HG03095 (cell line): ENCODE results near the gene SDF2L1.
"Not testable (repeated sequence)": the region's sequence is repeated elsewhere in the genome, so short reads cannot be mapped to it uniquely, and the experiment has no call there.

Experiments
- ATAC-seq: cut with Tn5 transposase; IDR thresholded peaks from one replicate; pipeline ENCODE4 v1.9.1; 2021; ENCODE audit warnings: moderate library complexity; ENCODE audit not compliant: unreplicated experiment

Gene SDF2L1

DNA sequence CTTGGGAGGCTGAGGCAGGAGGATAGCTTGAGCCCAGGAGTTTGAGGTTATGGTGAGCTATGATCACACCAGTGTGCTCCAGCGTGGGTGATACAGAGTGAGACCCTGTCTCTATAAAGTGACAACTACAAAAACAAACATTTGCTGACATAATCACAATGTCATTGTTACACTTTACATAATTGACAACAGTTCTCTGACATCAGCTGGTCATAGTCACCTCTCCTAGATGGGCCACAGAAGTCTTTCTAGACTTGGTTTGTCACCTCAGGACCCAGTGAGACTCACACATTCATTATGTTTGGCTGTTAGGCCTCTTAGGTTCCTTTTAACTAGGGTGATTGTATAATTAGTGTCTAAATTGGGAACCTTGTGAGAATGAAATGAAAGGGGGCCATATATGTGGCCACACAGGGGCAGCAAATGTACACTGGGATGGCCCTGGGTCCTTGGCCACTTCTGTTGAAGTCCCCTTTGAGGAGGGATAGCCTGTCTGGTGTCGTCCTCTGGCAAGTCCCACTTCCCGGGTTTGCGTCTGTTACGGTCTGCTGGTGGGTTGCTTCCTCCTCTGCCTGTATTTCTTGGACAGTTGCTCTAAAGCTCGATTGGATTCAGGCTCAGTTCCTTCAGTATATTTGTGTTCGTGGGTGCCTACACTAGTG lies 17.9 kb downstream of the SDF2L1 start:
- ATAC-seq: no peak

DNA sequence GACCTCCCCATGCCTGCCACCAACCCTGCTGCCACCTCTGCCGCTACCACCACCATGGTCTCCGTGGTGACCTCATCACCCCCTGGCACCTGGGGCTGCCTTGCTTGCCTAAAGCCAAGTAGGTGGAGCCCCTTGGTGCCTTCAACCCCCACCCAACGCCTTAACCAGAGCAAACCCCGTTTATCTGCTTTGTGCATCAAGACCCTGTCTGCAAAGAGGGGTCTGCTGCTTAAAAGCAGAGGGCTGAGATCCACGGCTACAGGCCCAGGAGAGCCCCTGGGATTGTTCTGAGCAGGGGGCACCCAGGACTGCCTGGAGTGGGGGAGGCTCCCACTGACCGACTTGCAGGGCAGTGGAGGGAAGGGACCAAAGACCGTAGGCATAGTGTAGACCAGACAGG lies 18.8 kb downstream of the SDF2L1 start:
- no peak for ATAC-seq

DNA sequence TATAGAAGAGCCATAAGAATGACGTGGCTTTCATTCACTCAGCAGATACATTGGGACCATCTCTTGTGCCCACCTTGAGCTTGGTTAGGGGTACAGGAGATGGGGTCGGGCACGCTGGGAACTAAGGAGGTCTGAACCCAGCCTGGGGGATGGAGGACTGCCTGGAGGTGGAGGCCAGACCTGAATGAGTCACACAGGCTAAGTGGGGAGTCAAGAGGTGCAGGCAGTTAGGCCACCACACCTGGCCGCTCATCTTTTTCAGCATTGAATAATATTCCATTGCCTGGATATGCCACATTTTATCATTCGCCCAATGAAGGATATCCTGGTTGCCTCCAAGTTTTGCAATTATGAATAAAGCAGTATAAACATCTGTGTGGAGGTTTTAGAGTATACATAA lies 19.9 kb downstream of the SDF2L1 start:
- ATAC-seq: no peak

DNA sequence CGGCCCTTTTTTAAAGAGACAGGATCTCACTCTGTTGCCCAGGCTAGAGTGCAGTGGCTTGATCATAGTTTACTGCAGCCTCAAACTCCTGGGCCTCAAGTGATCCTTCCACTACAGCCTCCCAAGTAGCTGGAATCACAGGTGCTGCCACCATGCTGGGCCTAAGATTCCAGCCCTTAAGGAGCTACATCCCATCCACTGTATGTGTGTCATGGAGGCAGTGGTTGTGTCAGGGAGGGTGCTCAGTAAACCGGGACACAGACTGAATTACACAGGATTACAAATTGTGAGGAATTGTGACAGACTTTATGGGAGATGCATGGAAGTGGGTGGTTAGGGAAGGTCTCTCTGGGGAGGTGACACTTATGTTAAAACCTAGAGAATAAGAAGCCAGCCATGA lies 21.6 kb downstream of the SDF2L1 start:
- no peak for ATAC-seq

DNA sequence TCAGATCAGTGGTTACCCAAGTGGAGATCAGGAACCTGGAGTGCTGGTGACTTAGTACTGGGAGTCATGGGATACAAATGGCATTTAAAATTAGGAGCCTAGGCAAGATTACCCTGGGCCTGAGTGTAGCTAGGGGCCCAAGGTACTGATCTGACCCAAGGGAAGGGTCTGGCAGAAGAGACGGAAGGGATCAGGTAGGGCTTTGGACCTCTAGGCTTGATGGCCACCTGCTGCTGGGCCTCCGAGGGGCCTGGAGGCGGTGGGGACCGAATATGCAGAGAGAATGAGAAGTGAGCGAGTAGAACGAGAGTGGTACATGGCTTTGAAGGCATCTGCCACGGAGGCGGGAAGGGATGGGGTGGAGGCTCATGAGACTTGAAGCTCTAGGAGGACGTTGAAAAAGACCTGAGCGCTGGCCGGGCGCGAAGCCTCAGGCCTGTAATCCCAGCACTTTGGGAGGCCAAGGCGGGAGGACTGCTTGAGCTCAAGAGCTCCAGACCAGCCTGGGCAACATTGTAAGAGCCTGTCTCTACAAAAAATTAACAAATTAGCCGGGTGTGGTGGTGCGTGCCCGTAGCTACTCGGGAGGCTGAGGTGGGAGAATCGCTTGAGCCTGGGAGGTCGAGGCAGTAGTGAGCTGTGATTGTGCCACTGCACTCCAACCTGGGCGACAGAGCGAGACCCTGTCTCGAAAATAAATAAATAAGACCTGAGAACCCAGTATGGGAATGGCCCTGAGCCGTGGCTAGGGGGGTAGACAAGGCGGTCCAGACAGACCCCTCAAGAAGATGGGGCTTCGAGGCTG lies 23.1 kb downstream of the SDF2L1 start:
- no peak for ATAC-seq

DNA sequence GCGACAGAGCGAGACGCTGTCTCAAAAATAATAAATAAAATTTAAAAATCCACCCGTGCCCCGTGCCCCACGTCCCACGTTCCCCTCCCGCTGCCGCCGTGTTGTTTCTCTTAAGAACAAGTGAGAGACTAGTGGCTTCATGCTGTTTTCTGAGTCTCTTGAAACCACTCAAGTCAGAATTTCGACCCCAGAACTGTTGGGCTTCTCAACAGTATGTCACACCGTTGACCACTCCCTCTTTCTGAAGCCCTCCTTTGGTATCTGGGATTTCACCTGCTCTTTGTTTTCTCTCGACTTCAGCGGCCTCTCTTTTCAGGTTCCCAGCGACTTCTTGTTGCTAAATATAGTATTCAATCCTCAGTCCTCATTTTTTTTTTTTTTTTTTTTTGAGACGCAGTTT lies 24.7 kb downstream of the SDF2L1 start:
- no peak for ATAC-seq

DNA sequence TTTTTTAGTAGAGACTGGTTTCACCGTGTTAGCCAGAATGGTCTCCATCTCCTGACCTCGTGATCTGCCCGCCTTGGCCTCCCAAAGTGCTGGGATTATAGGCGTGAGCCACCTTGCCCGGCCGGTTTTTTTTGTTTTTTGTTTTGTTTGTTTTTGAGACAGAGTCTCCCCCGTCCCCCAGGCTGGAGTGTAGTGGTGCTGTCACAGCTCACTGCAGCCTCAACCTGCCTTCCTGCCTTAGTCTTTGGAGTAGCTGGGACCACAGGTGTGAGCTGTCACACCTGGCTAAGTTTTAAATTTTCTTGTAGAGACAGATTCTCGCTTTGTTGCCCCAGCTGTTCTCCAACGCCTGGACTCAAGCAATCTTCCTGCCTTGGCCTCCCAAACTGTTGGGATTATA lies 26.9 kb downstream of the SDF2L1 start:
- no peak for ATAC-seq

DNA sequence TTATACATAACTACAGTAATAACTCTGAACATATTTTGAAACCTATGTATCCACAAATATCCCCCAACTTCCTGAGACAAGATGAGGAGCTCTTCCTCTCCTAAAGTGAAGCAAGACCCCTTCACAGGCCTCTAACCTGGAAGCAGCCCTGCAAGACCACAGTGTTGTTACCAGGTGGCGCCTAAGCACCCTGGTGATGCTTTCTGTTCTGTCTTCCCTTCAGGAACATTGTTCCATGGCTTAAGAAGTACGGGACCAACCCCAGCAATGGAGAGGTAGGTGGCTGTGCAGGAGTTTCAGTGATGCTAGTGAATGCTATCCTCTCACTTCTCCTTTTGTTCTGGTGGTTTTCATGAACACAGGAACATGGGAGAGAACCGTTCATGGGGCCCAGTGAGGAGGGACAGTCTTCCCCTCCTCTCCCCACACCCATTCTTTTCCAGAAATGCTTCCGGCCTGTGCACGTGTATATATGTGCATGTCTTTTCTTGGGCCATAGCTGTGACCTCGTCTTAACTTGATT lies 30.1 kb downstream of the SDF2L1 start:
- ATAC-seq: no peak

DNA sequence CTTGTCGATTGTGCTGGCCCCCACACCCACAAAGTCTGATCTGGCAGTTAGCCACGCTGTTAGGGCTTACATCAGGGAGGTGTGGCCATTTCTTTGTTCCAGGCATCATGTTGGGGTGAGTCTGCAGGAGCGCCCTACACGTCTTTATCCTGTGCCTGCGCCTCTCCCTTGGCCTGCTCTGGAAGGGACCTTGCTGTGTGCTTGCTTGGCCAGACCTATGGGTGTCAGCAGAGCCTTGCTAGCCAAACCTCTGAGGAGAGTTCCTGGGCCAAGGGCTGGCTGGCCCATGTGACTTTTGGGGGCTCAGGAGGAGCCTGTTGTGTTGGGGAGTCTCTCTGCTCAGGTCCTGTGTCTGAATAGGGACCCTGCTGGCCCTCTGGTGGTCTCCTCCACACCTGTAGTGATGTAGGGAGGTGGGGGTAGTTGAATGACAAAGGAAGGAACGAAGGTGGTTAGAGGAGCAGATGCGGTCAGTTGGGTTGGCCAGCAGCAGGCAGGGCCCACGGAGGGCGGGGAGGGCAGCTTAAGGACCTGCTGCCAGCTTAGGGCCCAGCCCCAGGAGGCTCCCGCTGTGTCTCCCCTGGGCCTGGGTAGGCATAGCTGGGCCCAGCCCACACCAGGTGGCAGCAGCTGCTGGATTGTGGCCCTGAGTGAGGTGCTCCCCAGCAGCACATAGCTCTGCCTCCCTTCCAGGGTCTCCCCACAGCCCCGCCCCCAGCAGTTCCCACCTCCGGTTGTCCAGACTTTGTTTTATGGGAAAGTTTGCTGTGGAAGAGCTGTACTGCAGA lies 31.6 kb downstream of the SDF2L1 start:
- ATAC-seq: no peak

DNA sequence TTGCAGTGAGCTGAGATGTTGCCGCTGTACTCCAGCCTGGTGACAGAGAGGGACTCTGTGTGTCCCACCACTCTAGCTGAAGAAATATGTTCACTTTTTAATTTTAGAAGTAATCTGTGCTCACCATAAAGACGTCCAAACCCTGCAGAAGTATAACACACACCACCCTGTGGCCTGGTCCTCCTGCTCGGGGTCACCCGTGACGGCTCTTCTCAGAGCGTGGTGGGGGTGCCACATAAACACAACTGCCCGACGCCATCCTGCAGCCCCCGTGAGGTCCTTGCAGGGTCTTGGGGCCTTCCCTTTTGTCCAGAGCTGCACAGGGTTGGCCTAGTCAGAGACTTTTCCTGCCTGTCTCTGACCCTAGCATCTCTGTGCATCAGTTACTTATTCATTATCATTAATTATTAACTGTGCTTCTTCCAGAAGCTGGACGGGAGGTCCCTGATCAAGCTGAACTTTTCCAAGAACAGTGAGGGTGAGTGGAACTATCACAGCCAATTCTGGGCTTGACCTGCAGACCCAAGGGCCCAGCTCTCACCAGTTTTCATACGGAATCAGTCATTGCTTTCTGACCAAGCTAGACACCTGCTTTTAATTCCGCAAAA lies 32.6 kb downstream of the SDF2L1 start:
- no peak for ATAC-seq

DNA sequence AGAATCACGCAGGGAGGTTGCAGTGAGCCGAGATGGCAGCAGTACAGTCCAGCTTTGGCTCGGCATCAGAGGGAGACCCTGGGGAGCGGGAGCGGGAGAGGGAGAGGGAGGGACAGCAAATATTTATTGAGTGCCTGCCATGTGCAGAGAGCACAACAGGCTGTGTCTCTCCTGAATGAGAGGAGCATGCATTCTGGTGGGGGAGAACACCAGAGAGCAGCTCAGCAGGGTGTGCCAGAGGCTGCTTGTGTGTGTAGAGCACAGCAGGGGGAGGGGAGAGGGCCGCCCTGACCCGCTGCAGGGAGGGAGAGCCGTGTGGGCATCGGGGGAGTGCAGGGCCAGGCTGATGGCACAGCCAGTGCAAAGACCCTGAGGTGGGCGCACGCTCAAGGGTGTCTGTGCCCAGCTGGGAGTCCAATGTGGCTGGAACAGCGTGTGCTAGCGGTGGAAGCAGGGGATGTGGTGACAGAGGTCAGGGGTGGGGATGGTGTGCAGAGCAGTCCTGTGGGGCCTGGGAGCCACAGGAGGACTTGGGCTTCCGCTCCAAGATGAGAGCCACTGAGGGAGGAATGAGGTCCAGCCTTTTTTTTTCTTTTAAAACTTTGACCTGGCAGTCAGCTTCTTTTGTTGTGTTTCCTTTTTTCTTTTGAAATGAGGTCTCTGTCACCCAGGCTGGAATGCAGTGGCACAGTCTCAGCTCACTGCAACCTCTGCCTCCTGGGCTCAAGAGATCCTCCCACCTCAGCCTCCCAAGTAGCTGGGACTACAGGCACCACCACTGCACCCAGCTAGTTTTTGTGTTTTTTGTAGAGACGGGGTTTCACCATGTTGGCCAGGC lies 35.7 kb downstream of the SDF2L1 start:
- no peak for ATAC-seq

DNA sequence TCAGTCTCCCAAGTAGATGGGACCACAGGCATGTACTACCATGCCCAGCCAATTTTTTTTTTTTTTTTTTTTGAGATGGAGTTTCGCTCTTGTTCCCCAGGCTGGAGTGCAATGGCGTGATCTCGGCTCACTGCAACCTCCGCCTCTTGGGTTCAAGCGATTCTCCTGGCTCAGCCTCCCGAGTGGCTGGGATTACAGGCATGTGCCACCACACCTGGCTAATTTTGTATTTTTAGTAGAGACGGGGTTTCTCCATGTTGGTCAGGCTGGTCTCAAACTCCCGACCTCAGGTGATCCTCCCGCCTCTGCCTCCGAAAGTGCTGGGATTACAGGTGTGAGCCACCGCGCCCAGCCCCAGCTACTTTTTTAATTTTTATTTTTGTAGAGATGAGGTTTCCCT lies 36.7 kb downstream of the SDF2L1 start:
- ATAC-seq: not testable (repeated sequence)

DNA sequence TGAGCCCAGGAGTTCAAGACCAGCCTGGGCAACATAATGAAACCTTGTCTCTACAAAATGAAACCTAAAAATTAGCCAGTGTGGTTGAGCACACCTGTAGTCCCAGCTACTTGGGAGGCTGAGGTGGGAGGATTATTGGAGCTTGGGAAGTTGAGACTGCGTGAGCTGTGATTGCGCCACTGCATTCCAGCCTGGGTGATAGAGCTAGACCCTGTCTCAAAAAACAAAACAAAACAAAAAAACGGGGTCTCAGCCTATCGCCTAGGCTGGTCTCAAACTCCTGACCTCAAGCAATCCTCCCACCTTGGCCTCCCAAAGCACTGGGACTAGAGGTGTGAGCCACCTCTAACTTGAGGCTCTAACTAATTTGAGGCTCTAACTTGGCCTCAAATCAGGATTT lies 37.3 kb downstream of the SDF2L1 start:
- no peak for ATAC-seq

DNA sequence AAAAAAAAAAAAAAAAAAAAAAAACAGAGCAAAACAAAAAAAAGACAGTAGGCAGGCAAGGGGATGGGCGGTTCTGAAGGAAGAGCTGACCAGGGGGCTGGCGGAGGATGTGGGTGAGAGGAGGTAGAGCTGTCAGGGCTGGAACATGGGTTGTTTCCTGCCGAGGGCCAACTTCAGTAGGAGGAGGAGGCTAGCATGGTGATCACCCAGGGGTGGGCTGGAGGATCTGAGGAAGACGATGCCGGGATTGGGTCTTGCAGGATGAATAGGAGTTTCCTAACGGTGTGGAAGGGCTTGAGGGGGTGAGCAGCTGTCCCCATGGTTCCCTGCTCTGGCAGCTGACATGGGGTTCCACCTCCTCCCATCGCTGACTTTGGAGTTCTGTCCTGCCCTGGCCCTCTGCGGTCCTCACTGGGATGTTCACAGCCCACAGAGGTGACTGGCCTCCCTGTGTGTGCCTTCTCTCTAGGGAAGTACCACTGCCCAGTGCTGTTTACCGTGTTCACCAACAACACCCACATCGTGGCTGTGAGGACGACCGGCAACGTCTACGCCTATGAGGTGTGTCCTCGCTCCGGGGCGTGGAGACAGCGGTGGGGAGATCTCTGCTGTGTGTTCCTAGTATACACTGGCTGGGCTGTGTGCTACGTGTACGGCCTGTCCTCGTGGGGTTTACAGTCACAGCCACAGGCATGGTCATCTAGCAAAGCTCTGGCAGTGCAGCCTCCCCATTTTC lies 38.9 kb downstream of the SDF2L1 start:
- no peak for ATAC-seq

DNA sequence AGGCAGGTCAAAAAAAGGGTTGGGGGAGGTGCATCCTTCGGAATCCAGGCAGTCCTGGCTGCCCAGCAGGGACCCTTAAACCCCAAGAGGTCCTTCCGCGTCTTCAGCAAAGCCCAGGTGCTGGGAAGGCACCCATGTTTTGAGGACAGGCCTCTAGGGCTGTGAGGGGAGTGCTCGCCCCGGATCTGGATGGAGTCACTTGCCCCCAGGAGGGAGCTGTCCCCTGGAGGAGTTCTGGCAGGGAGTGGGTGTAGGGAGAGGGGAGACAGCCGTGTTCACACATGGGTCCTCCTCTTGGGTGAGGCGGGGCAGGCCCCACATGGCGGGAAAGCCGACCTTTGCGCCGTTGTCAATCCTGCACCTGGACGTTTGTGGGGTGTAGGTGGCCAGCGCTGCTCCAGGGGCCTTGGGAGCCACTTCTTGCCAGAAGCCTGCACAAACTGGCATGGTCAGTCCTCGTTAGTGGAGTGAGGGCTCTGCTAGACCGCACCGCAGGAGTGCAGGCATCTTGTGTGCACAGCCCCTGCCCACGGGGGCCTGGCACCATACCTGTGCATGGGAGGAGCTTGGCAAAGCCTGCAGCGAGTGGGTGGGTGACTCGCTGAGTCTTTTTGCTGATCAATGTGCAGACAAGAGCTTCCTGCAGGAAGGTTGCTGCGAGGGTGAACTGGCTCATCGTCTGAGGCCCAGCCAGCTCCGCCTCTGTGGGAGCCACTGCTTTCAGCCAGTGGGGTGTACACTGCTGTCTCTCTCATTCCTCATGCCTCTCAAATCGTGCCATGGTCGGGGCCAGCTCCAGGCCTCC lies 39.7 kb downstream of the SDF2L1 start:
- ATAC-seq: no peak

DNA sequence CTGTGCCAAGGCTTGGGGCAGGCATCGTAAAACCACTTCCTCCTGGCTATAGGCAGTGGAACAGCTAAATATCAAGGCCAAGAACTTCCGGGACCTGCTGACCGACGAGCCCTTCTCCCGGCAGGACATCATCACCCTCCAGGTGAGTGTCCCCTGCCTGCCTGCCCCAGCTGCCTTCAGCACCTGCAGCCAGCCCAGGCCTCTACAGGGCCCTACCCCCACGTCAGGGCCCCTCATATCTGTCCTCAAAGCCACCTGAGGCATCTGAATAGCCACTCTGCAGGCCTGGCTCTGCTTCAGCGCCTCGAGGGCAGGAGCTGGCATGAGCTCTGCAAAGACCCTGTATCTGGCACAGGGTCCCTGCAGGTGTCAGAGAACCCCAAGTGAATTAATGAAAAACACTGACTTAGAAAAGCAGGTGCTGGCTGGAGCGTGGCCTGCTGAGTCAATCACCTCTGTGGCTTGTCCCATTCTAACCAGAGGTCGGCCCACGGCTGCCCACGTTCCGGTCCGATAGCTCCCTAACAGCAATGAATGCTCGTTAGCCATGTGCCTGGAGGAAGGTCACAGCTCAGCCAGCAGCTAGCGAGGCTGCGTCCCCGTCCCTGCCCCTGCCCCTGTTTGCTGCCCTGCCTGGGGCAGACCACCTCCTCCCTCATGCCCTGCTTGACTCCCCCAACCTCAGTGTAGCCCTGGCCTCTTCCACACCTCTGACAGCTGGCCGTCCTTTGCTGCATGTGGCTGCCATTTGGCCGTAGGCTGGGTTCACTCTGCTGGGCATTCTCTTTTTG lies 40.5 kb downstream of the SDF2L1 start:
- no peak for ATAC-seq

DNA sequence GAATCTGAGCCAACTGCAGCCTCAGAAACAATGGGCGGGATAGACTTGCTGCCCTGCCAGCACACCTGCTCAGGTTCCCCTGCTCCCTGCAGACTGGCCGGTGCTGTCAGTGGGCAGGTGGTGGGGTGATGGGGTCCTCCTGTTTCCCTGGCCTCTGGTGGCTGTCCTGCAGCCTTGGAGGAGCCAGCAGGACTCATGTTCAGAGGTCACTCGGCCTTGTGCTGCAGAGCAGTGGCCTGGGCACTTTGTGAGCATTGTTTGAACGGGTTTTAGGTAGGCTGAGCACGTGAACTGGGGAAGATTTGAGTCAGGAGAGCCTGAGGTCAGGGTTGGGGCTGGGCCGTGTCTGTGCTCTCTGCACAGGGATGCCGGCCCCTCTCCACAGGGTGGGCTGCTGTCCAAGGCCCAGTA lies 41.3 kb downstream of the SDF2L1 start:
- no peak for ATAC-seq
